ENCODE results near the gene FHL5. TPM values are rescaled to one million over a fixed set of nuclear protein-coding genes. Genes with fewer than 3 reads are reported as not detected.

Gene FHL5
- total RNA-seq, 1 experiment from 2014 or later: not detected

DNA sequence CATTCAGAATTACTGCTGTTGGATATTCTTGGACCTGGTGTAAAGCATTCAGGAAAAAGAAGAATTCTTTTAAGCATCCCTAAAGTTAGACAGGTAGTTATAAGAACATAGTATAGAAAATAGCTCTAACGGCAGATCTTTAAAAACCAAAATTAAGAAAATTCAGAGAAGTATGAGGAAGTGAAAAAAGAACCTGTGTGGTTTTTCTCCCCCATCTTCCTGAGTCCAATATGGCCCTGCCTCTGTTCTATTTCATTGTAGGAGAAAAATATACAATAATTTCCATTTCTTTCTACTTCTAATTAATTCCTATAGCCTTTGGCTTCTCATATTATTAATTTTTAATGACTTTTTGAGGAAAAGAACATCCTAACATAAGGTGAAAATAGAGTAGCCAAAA, 47.1 kb downstream of the FHL5 start:
- Histone ChIP-seq H4K20me1 (ENCODE audit: control insufficient read depth, insufficient read depth, insufficient read length) (no peaks in the 10 kb centered on the region), H2BK5ac (ENCODE audit: insufficient read length, low read length) (no peak overlapping the region), H2BK120ac (ENCODE audit: low read depth, low read length, poor library complexity, severe bottlenecking) (no peak overlapping the region), H3K4ac (ENCODE audit: low read depth, low read length) (no peak overlapping the region), H3K27ac (ENCODE audit: insufficient read length, low read depth, low read length) (no peak overlapping the region), H3K79me1 (ENCODE audit: insufficient read depth, low read depth, low read length, poor library complexity, severe bottlenecking) (no peaks in the 10 kb centered on the region), H3K4me1 (ENCODE audit: insufficient read depth, low read length) (no peaks in the 10 kb centered on the region), H3K23me2 (ENCODE audit: insufficient read length, low read depth, low read length, poor library complexity, severe bottlenecking) (no peaks in the 10 kb centered on the region), H4K8ac (replicated peaks; ENCODE audit: insufficient read length, low read depth, low read length) (no peak overlapping the region), H4K91ac (ENCODE audit: insufficient read length, low read depth, low read length) (no peak overlapping the region), H3K14ac (ENCODE audit: insufficient read depth, low read length) (no peak overlapping the region), H2AFZ (ENCODE audit: low read length) (no peak overlapping the region), H3K9me3 (ENCODE audit: control insufficient read depth, low read depth, low read length) (no peaks in the 10 kb centered on the region), H3K18ac (ENCODE audit: insufficient read length, low read depth, low read length) (no peak overlapping the region), H3K56ac (ENCODE audit: insufficient read length, low read depth, low read length) (no peak overlapping the region), H3K9ac (ENCODE audit: extremely low read depth, insufficient read length, low read length) (no peak overlapping the region), H3T11ph (ENCODE audit: low read length) (no peak overlapping the region), H3K4me2 (ENCODE audit: insufficient read depth, insufficient read length, low read length) (no peak overlapping the region), H3K27me3 (ENCODE audit: insufficient read depth, low read length) (no peaks in the 10 kb centered on the region), H2BK20ac (ENCODE audit: low read depth, low read length, poor library complexity, severe bottlenecking) (no peak overlapping the region), H3K79me2 (ENCODE audit: insufficient read depth, low read length) (no peaks in the 10 kb centered on the region), H3K23ac (ENCODE audit: insufficient read length, low read depth, low read length) (no peak overlapping the region), H4K5ac (ENCODE audit: insufficient read length, low read depth, low read length) (no peak overlapping the region), H2BK15ac (ENCODE audit: low read depth, low read length) (no peak overlapping the region), H2AK5ac (ENCODE audit: insufficient read length, low read length) (no peak overlapping the region), H2BK12ac (ENCODE audit: insufficient read length, low read depth, low read length) (no peak overlapping the region)
- WGBS (ENCODE audit: extremely low coverage, insufficient read length, low lambda C conversion rate): no CpG with 5 or more reads among the region's 1 CpG
- H3K27ac Mint-ChIP-seq: no peak overlapping the region
- H3K4me3 Mint-ChIP-seq: no peak overlapping the region
- DNase-seq: no peak
- TF ChIP-seq CTCF (conservative IDR thresholded peaks at IDR 0.05): no peak
- H3K4me1 Mint-ChIP-seq: peaks cover 9 to 10% of the 10 kb centered on the region in 2 experiments
- H3K36me3 Mint-ChIP-seq (ENCODE audit: insufficient read depth in 1 of 3, low read depth in 3 of 3): no peaks in the 10 kb centered on the region
- no peaks in the 10 kb centered on the region for H3K9me3 Mint-ChIP-seq
- no peaks in the 10 kb centered on the region for H3K27me3 Mint-ChIP-seq (ENCODE audit: low read depth)

Measured in H9 (cell line).